Sigmoid colon (tissue), 3 donors: Measurements from ENCODE around the gene C18orf32.

Experiments used
- CTCF ChIP-seq, 4 experiments: fragments of 450-650 bp in 3 of 4; fragments of 200-600 bp in 1 of 4; IDR thresholded peaks; one replicate each; pipeline ENCODE4 v1.5.1; 2016 to 2019; ENCODE audit warnings: antibody characterized with exemption in 4 of 4, mild to moderate bottlenecking in 3 of 4, moderate library complexity in 2 of 4
- POLR2A ChIP-seq, 2 donors: fragments of 450-650 bp; IDR thresholded peaks; one replicate each; pipeline ENCODE4 v1.6.1; 2016; ENCODE audit warnings: antibody characterized with exemption in 2 of 2, mild to moderate bottlenecking in 2 of 2, moderate library complexity in 2 of 2

- TF ChIP-seq POLR2A (IDR thresholded peaks at IDR 0.05) = no peak
- no peak for TF ChIP-seq CTCF (IDR thresholded peaks at IDR 0.05)
Observed at GRCh38 chr18:49527631-49528327, 40.7 kb upstream of the C18orf32 start.
